T47D (cell line): ENCODE measurements around the gene COL9A1.

Experiments
- DNase-seq, 2 experiments: peaks; one replicate each; pipeline versions ENCODE4 v3.0.0 to v3.0.0-alpha.2; 2011 to 2012; ENCODE audit warnings: low read depth in 1 of 2, low spot score in 1 of 2
- JUND ChIP-seq: IDR thresholded peaks from 2 replicates; pipeline ENCODE4 v1.6.1; 2012; ENCODE audit warnings: low read depth
- in situ Hi-C: cut with HindIII; loops from 2 replicates; pipeline ENCODE4 v1.10.0; 2016; ENCODE audit warnings: low sequenced_read_pairs, low pct_unique_long_range_greater_than_20kb

COL9A1 gene

GRCh38 chr6:70171236-70171635 lies 131.6 kb downstream of the COL9A1 start:
- TF ChIP-seq JUND, result no peak
- no peak for DNase-seq
- in situ Hi-C loops, result no loop called here

GRCh38 chr6:70168681-70169377 lies 134.1 kb downstream of the COL9A1 start:
- in situ Hi-C loops, result no loop called here
- TF ChIP-seq JUND, result no peak
- no peak for DNase-seq
